H1 (cell line): ENCODE results near the gene SGPP2. TPM values are rescaled to one million over a fixed set of nuclear protein-coding genes. Genes with fewer than 3 reads are reported as not detected.
A peak's percentile ranks its signal among the peaks of the same experiment; 100 is the strongest.

Experiments used
- CTCF ChIA-PET: fragments of 300-600 bp; sonication (Branson Sonifier 250); formaldehyde crosslinking; loops from one replicate; lab custom pipeline; 2021; ENCODE audit not compliant: partially characterized antibody; lab: Charles Lee
- POLR2A ChIA-PET: fragments of 300-600 bp; sonication (Branson Sonifier 250); formaldehyde crosslinking; loops from one replicate; lab custom pipeline; 2021; ENCODE audit warnings: inconsistent platforms; ENCODE audit not compliant: partially characterized antibody; lab: Charles Lee
- DNase-seq, 2 experiments: peaks; one replicate each; pipeline versions ENCODE4 v3.0.0 to v3.0.0-alpha.2; 2010 to 2022; ENCODE audit warnings: low spot score in 2 of 2, low read depth in 1 of 2, mixed read lengths in 1 of 2
- FAIRE-seq: peaks from 2 replicates; lab custom pipeline; 2011; peaks lifted over from hg19 to GRCh38; lab: Jason Lieb, UNC
- H2AFZ ChIP-seq: 2 replicates; pipeline ENCODE4 v1.8.1; 2012; ENCODE audit warnings: low read length, inconsistent platforms
- H2AK5ac ChIP-seq: 2 replicates; pipeline ENCODE4 v1.6.1; 2013; ENCODE audit warnings: low read depth, low read length
- H2BK120ac ChIP-seq: replicated peaks from 2 replicates; pipeline ENCODE3; 2013; ENCODE audit warnings: low read depth, low read length, inconsistent platforms
- H2BK12ac ChIP-seq: 2 replicates; pipeline ENCODE4 v1.6.1; 2013; ENCODE audit warnings: low read depth, low read length
- H2BK15ac ChIP-seq: 2 replicates; pipeline ENCODE4 v1.6.1; 2013; ENCODE audit warnings: low read length
- H2BK20ac ChIP-seq: 2 replicates; pipeline ENCODE4 v1.6.1; 2013; ENCODE audit warnings: low read length
- H2BK5ac ChIP-seq: 2 replicates; pipeline ENCODE4 v1.6.1; 2013; ENCODE audit warnings: low read depth, low read length
- H3K14ac ChIP-seq: 2 replicates; pipeline ENCODE4 v1.6.1; 2013; ENCODE audit warnings: inconsistent platforms; ENCODE audit not compliant: insufficient read length
- H3K18ac ChIP-seq: 2 replicates; pipeline ENCODE4 v1.6.1; 2013; ENCODE audit warnings: low read length; ENCODE audit errors: extremely low read depth
- H3K23ac ChIP-seq: 2 replicates; pipeline ENCODE4 v1.6.1; 2013; ENCODE audit warnings: inconsistent platforms; ENCODE audit not compliant: insufficient read length
- H3K23me2 ChIP-seq: 2 replicates; pipeline ENCODE4 v1.6.1; 2013; ENCODE audit warnings: low read depth, low read length
- H3K27ac ChIP-seq: 2 replicates; pipeline ENCODE4 v1.6.1; 2011; ENCODE audit warnings: low read depth, low read length, inconsistent platforms
- H3K27me3 ChIP-seq, 4 experiments: replicated peaks in 1 of 4; 1 replicate in 1 of 4; 2 replicates in 3 of 4; pipeline versions ENCODE4 v1.6.1 to v1.8.1; 2011 to 2013; ENCODE audit warnings: low read length in 3 of 4, mild to moderate bottlenecking in 3 of 4, inconsistent platforms in 2 of 4, mixed read lengths in 2 of 4, moderate library complexity in 1 of 4; ENCODE audit not compliant: control insufficient read depth in 3 of 4, insufficient read depth in 3 of 4; ENCODE audit errors: extremely low read depth in 1 of 4
- H3K36me3 ChIP-seq, 4 experiments: 2 replicates each; pipeline versions ENCODE4 v1.6.1 to v1.8.1; 2011 to 2013; ENCODE audit warnings: mild to moderate bottlenecking in 4 of 4, low read length in 3 of 4, moderate library complexity in 2 of 4, control low read depth in 1 of 4, inconsistent platforms in 1 of 4; ENCODE audit not compliant: insufficient read depth in 4 of 4, control insufficient read depth in 2 of 4
- H3K4ac ChIP-seq: replicated peaks from 2 replicates; pipeline ENCODE3; 2013; ENCODE audit warnings: low read length, low read depth, mixed read lengths, inconsistent platforms; ENCODE audit not compliant: insufficient read length
- H3K4me1 ChIP-seq, 4 experiments: replicated peaks in 1 of 4; 1 replicate in 1 of 4; 2 replicates in 3 of 4; pipeline versions ENCODE4 v1.6.1 to v1.8.1; 2011 to 2013; ENCODE audit warnings: low read length in 3 of 4, inconsistent platforms in 2 of 4, mixed read lengths in 1 of 4; ENCODE audit not compliant: insufficient read depth in 4 of 4, control insufficient read depth in 3 of 4
- H3K4me2 ChIP-seq, 2 experiments: 2 replicates each; pipeline versions ENCODE4 v1.6.1 to v1.8.1; 2011 to 2013; ENCODE audit warnings: low read depth in 2 of 2, low read length in 2 of 2, control low read depth in 1 of 2, inconsistent platforms in 1 of 2, mild to moderate bottlenecking in 1 of 2; ENCODE audit not compliant: insufficient read depth in 1 of 2
- H3K4me3 ChIP-seq, 4 experiments: fragments of 200-600, 300-600 bp in 1 of 4; sonication (generic), shearing (Covaris generic), sonication (Bioruptor Twin) in 1 of 4; 2 replicates each; pipeline versions ENCODE4 v1.5.1 to v1.8.1; 2011 to 2016; ENCODE audit warnings: low read length in 4 of 4, low read depth in 3 of 4, control low read depth in 2 of 4, inconsistent platforms in 2 of 4, mild to moderate bottlenecking in 2 of 4, mixed read lengths in 1 of 4, moderate library complexity in 1 of 4; ENCODE audit not compliant: insufficient read depth in 2 of 4; ENCODE audit errors: extremely low read depth in 1 of 4
- H3K56ac ChIP-seq: replicated peaks from 2 replicates; pipeline ENCODE3; 2013; ENCODE audit warnings: low read depth, mild to moderate bottlenecking, mixed read lengths, low read length, inconsistent platforms; ENCODE audit not compliant: insufficient read length
- H3K79me1 ChIP-seq: 2 replicates; pipeline ENCODE4 v1.6.1; 2013; ENCODE audit warnings: low read depth, low read length, control low read depth
- H3K79me2 ChIP-seq, 2 experiments: 2 replicates each; pipeline versions ENCODE4 v1.6.1 to v1.8.1; 2012 to 2013; ENCODE audit warnings: low read length in 2 of 2, mild to moderate bottlenecking in 2 of 2, inconsistent platforms in 1 of 2; ENCODE audit not compliant: insufficient read depth in 2 of 2, control insufficient read depth in 1 of 2
- H3K9ac ChIP-seq, 4 experiments: replicated peaks in 1 of 4; 1 replicate in 1 of 4; 2 replicates in 3 of 4; pipeline versions ENCODE4 v1.6.1 to v1.8.1; 2011 to 2013; ENCODE audit warnings: low read depth in 3 of 4, low read length in 3 of 4, control low read depth in 2 of 4, mild to moderate bottlenecking in 2 of 4, moderate library complexity in 2 of 4, inconsistent platforms in 1 of 4; ENCODE audit errors: extremely low read depth in 1 of 4
- H3K9me3 ChIP-seq, 2 experiments: 2 replicates each; pipeline versions ENCODE4 v1.6.1 to v1.8.1; 2012 to 2013; ENCODE audit warnings: mild to moderate bottlenecking in 2 of 2, moderate library complexity in 2 of 2, control low read depth in 1 of 2, inconsistent platforms in 1 of 2, low read depth in 1 of 2, low read length in 1 of 2, mixed read lengths in 1 of 2; ENCODE audit not compliant: insufficient read depth in 2 of 2
- H4K20me1 ChIP-seq, 2 experiments: replicated peaks in 1 of 2; 2 replicates each; pipeline versions ENCODE3 to v1.8.1; 2011 to 2013; ENCODE audit warnings: inconsistent platforms in 2 of 2, low read length in 2 of 2, mild to moderate bottlenecking in 1 of 2; ENCODE audit not compliant: insufficient read depth in 2 of 2, control insufficient read depth in 1 of 2
- H4K5ac ChIP-seq: 2 replicates; pipeline ENCODE4 v1.6.1; 2013; ENCODE audit warnings: low read length, low read depth, mixed read lengths, inconsistent platforms; ENCODE audit not compliant: insufficient read length
- H4K8ac ChIP-seq: 2 replicates; pipeline ENCODE4 v1.8.0; 2013; ENCODE audit warnings: mild to moderate bottlenecking, moderate library complexity, low read length, inconsistent platforms; ENCODE audit not compliant: insufficient read depth; ENCODE audit errors: extremely low read depth
- H4K91ac ChIP-seq: replicated peaks from 2 replicates; pipeline ENCODE3; 2013; ENCODE audit warnings: low read length, mixed read lengths, inconsistent platforms; ENCODE audit not compliant: insufficient read length
- WGBS, 2 experiments: shearing (Covaris generic) in 1 of 2; methylation state at CpG; one replicate each; pipeline versions ENCODE4 v1.1.6 to v1.1.7; 2013 to 2015; ENCODE audit warnings: low lambda C conversion rate in 2 of 2, mixed read lengths in 2 of 2, inconsistent platforms in 1 of 2, low coverage in 1 of 2, missing lambda C conversion rate in 1 of 2; ENCODE audit not compliant: insufficient replicate concordance in 2 of 2, insufficient coverage in 1 of 2, insufficient read length in 1 of 2; ENCODE audit errors: extremely low coverage in 1 of 2, missing lambda C conversion rate in 1 of 2; 5-methylcytosine and 5-hydroxymethylcytosine counted together
- polyA plus RNA-seq, 7 experiments: library from polyadenylated mRNA; depleted of rRNA in 3 of 7; stranded (reverse) in 5 of 7; unstranded in 2 of 7; fragments of >200 nt in 5 of 7; fragments of 200-250 nt in 2 of 7; gene quantifications; 1 replicate in 5 of 7; 2 replicates in 1 of 7; 4 replicates in 1 of 7; pipeline versions ENCODE4 v1.2.1 to v1.2.3, GENCODE V29; 2011 to 2013; ENCODE audit warnings: missing spikeins in 2 of 7, mixed read lengths in 2 of 7
- total RNA-seq: library from RNA; stranded (reverse); fragmentation: NEBNext Ultra II Directional; extraction: Animal tissue kit (Norgen Biotek cat#: 25700); gene quantifications from 2 replicates; pipeline ENCODE4 v1.2.1, GENCODE V29; 2021

Gene SGPP2
- total and polyA plus RNA-seq, 2 of the 8 experiments (the other 6 are each of a cell fraction or from before 2014, with no cell fraction given), result 0.29 TPM; not detected in 1

- Histone ChIP-seq H3K27ac (no peak overlapping the region), H3K9me3 (no peaks in the 10 kb centered on the region), H3K9ac (no peak overlapping the region), H2BK15ac (no peak overlapping the region; the same call in 1 of the 2 replicates), H2AK5ac (no peak overlapping the region), H3K36me3 (no peaks in the 10 kb centered on the region), H3K14ac (no peak overlapping the region), H4K91ac (no peak overlapping the region), H4K5ac (no peak overlapping the region), H3K23me2 (no peaks in the 10 kb centered on the region), H3K4me1 (peaks cover 0 to 4% (median 0%) of the 10 kb centered on the region in 4 experiments; a peak in 2 of 7 replicates), H3K4me2 (peak overlapping the region; percentile 61 to 75), H3K56ac (no peak overlapping the region), H2BK20ac (no peak overlapping the region), H4K20me1 (no peaks in the 10 kb centered on the region), H3K4me3 (peak overlapping the region in 3 of 4 experiments; percentile 16 to 46 (median 23); a peak in 4 of 8 replicates), H2BK5ac (no peak overlapping the region), H2BK120ac (no peak overlapping the region), H3K27me3 (peaks cover 2 to 11% (median 3%) of the 10 kb centered on the region in 4 experiments; a peak in 2 of 7 replicates), H2AFZ (no peak overlapping the region), H3K4ac (no peak overlapping the region), H3K79me1 (no peaks in the 10 kb centered on the region), H3K18ac (no peak overlapping the region), H3K23ac (no peak overlapping the region), H2BK12ac (no peak overlapping the region), H4K8ac (no peak overlapping the region), H3K79me2 (no peaks in the 10 kb centered on the region)
- ChIA-PET POLR2A (no interaction called here), CTCF (interaction anchor here (2.6 kb wide), 1 partner anchor 83 kb away, joined by 8 read pairs; no protein-coding TSS in a partner anchor)
- DNase-seq (peak; percentile 25 to 54), FAIRE-seq (peak; percentile 13)
- 21% methylated on average over 8 of the region's 14 CpGs; no CpG with 5 or more reads in 1 of the 2 experiments for WGBS, 2 experiments
Measured at GRCh38 chr2:222477962-222478608, 53.7 kb downstream of the SGPP2 start.
